GM21528 (cell line): ENCODE measurements around the gene GMPPA.

ENCODE experiments used
- ATAC-seq: cut with Tn5 transposase; IDR thresholded peaks from one replicate; pipeline ENCODE4 v1.9.1; 2021; ENCODE audit warnings: mild to moderate bottlenecking, moderate library complexity; ENCODE audit not compliant: unreplicated experiment, low FRiP score

The GMPPA gene

GRCh38 chr2:219467736-219468075 is 31.0 kb upstream of the GMPPA start:
- no peak for ATAC-seq

- no peak for ATAC-seq
Measured at GRCh38 chr2:219468410-219469185, 30.1 kb upstream of the GMPPA start.

DNA sequence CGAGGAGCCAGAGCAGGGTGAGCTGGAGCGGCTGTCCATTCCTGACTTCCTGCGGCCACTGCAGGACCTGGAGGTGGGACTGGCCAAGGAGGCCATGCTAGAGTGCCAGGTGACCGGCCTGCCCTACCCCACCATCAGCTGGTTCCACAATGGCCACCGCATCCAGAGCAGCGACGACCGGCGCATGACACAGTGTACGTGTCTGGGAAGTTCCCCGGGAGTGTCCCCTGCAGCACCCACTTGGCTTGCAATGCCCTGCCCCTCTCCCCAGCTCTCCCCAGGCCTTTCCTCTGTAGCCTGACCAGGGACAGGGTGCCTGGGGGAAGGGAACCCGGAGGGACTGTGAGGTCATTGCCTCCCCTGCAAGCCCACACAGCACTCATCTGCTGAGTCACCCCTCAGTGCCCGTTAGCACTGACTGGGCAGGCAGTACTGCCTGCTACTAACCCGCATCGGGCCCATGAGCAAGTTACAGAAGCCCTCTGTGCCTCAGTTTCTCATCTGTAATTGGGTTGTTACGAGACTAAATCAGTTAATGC is 29.4 kb upstream of the GMPPA start:
- ATAC-seq, result no peak

DNA sequence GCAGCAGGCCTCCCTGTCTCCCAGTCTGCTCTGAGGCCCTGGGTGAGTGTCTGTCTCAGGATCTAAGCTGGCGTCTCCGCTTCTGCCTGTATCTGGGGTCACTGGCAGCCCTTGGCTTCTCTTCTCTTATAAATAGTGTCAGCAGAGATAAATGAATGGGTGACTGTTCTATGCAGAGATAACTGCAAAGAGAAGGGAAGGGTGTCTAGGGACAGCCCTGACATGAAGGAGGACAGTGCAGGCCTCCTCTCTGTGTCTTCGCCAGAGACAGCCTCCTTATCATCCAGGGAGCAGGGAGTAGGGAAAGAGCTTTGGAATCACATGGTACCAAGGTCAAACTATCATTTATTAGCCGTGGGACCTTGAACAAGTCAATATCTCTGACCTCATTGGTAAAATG is 28.3 kb upstream of the GMPPA start:
- no peak for ATAC-seq

DNA sequence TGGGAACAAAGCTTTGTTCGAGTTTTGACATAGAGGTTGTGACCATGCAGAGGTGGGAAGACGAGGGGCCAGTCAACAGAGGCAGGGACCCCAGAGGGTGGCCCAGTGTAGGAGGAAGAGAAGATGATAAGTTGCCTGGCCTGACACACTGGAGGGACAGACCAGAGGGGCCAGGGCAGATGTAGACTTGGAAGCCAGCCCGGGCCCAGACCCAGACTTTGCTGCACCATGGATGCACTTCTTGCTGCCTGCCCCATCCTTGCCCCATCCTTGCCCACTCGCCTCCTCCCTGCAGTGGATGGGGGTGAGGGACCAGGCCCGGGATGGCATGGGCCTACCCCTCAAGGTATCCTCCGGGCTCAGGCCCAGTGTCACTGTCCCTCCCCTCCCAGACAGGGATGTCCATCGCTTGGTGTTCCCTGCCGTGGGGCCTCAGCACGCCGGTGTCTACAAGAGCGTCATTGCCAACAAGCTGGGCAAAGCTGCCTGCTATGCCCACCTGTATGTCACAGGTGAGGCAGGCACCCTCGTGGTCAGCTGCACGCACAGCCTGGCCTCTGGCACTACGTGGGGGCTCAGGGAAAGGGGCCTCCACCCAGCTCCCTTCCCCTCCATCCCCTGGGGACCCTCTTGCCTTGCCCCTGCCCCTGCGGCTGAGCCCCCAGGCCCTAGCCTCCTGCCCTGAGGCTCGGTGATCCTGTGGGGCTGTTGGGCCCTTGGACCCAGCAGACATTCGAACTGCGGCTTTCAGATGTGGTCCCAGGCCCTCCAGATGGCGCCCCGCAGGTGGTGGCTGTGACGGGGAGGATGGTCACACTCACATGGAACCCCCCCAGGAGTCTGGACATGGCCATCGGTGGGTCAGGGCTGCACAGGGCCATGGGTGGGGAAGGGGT is 27.0 kb upstream of the GMPPA start:
- ATAC-seq, result no peak

- ATAC-seq, result no peak
Measured at GRCh38 chr2:219472629-219473187, 26.0 kb upstream of the GMPPA start.

- ATAC-seq, result no peak
Measured at GRCh38 chr2:219473511-219473910, 25.2 kb upstream of the GMPPA start.

DNA sequence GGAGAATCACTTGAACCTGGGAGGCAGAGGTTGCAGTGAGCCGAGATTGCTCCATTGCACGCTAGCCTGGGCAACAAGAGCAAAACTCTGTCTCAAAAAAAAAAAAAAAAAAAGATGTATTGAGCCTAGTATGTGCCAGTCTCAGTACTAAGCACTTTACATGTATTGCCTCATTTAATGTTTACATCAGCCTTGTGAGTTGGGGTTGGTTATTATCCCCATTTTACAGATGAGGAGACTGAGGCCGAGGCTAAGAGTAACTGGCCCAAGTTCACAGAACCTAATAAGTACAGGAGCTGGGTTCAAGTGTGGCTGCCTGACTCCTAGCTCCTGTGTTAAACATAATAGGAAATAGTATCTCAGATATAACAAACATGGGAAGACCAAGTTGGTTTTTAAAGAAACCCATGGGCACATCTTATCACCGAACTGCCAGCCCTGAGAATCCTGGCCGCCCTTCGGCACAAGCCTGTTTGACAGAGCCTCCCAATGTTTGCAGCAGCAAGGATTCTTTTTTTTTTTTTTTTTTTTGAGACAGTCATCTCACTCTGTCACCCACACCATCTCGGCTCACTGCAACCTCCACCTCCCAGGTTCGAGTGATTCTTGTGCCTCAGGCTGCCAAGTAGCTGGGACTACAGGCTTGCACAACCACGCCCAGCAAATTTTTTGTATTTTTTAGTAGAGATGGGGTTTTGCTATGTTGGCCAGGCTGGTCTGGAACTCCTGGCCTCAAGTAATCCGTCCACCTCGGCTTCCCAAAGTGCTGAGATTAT is 24.2 kb upstream of the GMPPA start:
- no peak for ATAC-seq

DNA sequence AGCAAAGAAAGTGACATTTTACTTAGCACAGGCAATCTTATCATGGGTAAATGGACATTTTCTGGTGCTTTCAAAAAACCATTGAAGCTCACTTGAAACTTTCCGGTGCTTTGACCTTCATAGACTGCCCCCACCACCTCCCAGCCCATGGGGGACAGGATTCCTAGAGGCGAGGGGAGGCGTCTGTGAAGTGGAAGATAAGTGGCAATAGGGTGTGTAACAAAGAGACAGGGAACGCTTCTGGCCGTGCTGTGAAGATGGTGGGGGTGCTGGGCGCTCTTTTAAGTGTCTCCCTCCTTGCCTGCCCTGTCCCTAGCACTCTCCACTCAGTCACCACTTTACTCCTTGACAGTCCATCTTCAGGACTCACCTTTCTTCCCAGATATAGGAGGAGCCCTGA is 23.4 kb upstream of the GMPPA start:
- no peak for ATAC-seq

DNA sequence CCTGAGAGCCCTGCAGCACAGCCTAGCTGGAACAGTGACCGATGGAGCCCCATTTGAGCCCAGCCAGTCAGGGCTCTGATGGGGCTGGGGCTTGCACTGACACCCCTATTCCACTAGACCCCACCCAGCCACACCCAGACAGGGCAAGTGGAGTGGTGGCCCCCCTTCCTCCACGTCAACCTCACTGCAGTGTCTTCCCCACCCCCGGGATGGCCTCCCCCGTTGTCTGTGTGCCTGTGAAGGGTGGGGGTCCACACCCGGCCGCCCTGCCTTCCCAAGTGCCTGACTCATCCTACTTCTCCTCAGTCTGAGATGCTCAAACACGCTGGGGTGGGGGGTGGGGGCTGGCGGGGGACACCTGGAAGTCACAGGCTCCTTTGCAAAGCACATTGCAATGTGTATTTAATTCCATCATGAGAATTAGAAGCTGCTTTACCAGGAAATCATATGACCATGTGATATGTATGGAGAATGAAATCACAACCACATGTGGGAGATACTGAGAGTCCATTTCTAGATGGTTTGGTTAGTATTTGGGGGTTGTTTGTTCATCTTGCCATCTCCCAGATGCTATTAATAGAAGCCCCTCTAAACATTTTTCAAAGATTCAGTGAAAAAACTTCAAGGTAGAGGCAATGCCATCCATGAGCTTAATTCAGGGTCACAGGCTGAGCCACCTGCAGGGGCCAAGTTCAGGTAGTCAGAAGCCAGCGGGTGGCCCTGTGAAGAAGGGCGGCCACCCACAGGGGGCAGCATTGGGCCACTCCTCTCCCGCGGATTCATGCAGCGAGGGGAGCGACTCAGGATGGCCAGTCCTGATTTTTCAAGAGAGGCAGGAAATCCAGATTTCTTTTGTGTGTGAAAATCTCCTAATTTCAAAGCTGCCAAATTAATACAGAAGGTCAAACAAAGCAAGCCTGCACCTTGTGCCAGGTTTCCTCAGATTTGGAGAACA is 22.7 kb upstream of the GMPPA start:
- ATAC-seq, result no peak

GRCh38 chr2:219476652-219477151 is 22.0 kb upstream of the GMPPA start:
- ATAC-seq, result no peak

GRCh38 chr2:219477179-219477578 is 21.5 kb upstream of the GMPPA start:
- no peak for ATAC-seq

- no peak for ATAC-seq
Measured at GRCh38 chr2:219477815-219478214, 20.9 kb upstream of the GMPPA start.

GRCh38 chr2:219478916-219479315 is 19.8 kb upstream of the GMPPA start:
- no peak for ATAC-seq

GRCh38 chr2:219480004-219480403 is 18.7 kb upstream of the GMPPA start:
- no peak for ATAC-seq

- no peak for ATAC-seq
Measured at GRCh38 chr2:219482674-219483405, 15.9 kb upstream of the GMPPA start.

DNA sequence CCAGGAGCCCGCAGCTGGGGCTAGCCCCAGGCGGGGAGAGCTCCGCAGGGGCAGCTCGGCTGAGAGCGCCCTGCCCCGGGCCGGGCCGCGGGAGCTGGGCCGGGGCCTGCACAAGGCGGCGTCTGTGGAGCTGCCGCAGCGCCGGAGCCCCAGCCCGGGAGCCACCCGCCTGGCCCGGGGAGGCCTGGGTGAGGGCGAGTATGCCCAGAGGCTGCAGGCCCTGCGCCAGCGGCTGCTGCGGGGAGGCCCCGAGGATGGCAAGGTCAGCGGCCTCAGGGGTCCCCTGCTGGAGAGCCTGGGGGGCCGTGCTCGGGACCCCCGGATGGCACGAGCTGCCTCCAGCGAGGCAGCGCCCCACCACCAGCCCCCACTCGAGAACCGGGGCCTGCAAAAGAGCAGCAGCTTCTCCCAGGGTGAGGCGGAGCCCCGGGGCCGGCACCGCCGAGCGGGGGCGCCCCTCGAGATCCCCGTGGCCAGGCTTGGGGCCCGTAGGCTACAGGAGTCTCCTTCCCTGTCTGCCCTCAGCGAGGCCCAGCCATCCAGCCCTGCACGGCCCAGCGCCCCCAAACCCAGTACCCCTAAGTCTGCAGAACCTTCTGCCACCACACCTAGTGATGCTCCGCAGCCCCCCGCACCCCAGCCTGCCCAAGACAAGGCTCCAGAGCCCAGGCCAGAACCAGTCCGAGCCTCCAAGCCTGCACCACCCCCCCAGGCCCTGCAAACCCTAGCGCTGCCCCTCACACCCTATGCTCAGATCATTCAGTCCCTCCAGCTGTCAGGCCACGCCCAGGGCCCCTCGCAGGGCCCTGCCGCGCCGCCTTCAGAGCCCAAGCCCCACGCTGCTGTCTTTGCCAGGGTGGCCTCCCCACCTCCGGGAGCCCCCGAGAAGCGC is 15.0 kb upstream of the GMPPA start:
- ATAC-seq, result no peak
